Fibroblast of skin of right biceps (primary cell): ENCODE results near the gene NPAS2.

Source experiments
- DNase-seq: peaks from one replicate; pipeline ENCODE4 v3.0.0-alpha.2; 2013

NPAS2 gene

DNA sequence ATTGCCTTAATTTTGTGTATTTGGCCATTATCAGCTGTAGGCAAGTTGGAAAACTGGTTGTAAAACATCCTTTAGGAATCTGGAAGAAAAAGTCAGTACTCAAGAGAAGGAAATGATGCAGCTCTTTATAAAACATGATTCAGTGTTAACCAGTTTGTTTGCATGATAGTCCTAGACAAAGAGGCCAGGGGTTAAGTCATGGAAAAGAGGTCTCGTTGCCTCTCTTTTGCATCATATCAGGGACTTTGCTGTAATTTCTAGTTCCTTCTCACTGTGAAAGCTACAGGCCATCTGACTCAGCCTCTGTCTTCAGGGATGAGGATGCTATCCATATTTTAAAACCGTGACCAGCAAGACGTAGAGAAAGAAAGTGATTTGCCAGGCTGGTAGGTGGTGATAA, 38.0 kb downstream of the NPAS2 start:
- peak; percentile 91 for DNase-seq

DNA sequence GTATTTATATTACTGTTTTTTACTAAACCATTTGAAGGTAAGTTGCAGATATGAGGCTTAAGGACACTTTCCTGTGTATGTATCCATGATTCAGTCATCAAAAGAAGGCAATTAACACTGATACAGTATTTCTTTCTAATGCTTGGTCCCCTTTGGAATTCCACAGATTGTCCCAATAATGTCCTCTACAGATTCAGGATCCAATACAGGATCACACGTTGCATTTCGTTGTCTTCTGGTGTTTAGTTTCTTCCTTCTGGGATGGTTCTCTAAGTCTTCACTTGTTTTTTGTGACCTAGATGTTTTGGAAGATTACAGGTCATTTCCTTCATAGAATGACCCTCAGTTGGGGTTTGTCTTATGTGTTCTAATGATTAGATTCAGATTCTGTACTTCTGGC, 40.0 kb downstream of the NPAS2 start:
- no peak for DNase-seq

DNA sequence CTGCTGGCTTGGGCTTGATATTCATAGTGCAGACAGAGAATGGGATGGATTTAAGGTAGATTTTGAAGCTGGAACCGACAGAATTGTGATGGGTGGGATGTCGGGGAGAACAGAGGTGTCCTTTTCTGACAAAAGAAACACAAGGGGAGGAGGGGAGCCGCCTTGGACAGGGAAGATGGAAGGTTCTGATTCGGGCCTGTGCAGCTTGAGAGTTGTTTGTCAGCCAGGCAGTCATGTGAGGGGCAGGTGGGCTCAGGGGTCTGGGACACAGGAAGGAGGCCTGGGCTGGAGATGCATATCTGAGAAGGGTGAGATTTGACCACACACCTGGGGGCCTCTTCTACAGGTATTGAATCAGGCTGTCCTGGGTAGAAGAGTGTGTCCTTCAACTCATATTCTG, 41.4 kb downstream of the NPAS2 start:
- DNase-seq: no peak

DNA sequence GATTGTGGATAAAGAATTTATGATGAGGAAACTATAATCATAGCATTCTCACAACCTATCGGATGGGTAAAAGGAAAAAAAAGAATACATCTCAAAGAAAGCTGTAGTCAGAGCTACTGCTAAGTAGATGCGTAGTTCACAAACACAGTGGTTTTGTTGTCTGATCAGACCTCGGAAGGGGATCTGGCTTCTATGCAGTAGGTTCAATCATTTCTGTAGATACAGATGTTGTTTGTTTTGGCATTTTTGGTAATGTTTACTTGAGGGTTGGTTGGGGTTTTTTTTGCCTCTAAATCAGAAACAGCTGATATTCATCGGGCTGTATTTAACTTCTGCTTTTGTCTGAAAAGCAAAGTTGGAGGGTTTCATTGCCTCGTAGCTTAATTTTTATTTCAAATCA, 42.1 kb downstream of the NPAS2 start:
- DNase-seq: no peak

DNA sequence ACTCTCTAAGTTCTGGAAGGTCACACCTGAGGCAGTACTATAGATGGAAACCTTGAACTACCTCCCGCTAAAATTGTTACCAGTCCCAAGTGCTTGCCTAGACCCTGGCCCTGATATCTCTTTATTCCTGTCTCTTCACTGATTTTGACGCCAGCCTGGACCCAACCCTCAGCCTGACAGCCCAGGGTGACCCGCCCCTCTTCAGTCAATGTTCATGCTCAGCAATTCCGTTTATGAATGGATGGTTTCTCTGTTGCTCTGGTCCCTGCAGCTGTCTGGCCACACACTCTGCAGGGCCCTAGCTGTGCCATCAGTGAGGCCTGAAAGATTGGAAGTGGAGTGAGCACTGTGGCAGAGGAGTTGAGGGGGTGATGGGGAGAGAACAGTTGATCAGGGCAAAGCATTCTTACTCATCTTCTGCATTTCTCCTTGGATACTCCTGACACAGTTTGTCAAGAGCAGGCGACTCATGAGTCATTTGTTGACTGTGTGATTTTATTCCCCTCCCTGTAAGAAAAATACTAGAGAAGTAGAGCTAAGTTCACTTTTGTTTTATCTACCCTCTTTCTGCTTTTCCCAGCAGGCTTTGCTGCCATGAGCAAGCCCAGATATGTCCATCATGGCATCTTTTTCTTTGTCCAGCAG, 46.0 kb downstream of the NPAS2 start:
- peak; percentile 71 for DNase-seq

DNA sequence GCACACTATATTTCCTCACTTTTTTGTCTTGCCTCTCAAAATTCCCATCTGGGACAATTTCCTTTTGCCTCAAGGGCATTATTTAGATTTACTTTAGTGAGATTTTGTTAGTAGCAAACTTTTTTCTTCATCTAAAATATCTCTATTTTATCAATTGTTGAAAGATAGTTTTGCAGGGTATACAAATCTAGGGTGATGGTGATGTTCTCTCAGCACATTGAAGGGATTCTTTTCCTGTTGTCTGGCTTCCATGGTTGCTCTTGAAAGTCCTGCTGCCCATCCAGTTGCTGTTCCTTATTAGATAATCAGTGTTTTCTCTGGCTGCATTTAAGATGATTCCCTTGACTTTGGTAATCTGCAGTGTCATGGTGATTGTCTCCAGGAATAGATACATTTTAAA, 48.1 kb downstream of the NPAS2 start:
- DNase-seq: no peak

DNA sequence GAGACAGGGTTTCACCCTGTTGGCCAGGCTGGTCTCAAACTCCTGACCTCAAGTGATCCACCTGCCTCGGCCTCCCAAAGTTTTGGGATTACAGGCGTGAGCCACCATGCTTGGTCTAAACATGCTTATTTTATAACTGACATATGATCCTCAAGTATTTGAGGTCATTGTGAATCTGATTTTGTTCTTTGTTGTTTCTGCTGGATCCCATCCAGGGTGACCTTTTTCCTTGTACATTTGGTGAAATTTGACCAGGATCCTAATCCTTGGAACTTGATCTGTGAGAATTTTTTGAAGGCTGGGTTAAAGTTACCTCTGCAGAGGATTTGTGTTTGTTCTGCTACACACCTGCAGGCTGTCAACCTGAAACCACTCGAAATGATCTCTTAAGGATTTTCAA, 49.2 kb downstream of the NPAS2 start:
- no peak for DNase-seq

DNA sequence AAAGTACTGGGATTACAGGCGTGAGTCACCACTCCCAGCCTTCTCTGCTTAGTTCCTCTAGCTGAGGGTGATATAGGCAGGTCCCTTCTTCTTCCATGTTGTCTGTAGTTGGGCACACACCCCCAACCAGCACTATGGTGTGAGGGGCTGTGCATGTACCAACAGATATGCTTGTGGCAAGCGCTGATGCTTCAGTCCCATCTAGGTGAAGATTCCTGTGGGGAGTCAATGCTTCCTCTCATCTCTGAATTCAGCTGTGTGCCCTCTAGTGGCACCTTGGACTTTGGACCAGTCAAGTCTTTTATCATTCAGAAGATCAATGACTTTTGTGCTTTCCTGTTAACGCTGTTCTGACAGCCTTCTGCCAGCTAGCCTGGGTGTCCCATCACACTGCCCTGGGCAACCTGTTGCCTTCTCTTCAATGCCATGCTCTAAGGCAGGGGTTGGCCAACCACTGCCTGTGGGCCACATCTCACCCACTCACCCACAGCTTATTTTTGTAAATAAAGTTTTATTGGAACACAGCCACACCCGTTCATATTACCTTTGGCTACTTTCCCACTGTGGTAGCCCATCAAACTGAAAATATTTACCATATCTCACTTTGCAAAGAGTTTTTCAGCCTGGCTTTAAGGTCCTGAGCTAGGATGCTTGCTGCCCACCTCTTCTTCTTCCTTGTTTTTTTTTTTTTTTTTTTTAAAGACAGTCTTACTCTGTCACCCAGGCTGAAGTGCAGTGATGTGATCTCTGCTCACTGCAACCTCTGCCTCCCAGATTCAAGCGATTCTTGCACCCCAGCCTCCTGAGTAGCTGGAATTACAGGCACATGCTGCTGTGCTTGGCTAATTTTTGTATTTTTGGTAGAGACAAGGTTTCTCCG, 51.0 kb downstream of the NPAS2 start:
- no peak for DNase-seq

DNA sequence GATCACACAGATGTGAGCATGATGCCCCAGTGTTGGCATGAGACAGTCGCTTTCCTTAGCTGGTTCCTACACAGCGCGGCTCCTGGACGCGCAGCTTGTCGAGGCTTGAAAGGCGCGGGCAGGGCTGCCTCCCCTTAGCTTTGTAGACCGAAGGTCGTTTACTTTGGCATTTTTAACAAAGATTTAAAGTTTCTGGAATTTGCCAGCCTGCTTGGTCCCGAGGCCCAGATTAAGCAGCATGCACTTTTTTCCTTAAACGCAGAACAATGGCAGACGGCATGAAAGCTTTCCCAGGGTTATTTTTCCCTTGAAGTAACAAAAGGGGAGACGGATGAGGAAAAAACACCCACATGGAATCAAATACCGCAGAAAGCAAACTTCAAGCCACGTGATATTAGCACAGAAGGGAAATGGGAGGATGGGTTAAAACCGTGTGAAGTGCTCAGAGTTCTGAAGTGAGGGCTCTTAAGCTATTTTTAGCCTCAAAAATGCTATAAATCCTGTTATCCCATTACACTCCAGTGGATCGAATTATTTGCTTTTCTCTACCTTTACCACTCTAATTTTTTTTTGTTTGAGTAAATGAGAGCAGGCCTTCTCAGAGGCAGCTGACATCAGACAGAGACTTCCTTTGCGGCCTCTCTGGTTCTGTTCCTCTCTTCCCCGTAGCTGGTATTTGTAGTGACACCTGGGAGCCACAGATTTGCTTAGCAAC, 55.7 kb downstream of the NPAS2 start:
- peak; percentile 64 for DNase-seq

DNA sequence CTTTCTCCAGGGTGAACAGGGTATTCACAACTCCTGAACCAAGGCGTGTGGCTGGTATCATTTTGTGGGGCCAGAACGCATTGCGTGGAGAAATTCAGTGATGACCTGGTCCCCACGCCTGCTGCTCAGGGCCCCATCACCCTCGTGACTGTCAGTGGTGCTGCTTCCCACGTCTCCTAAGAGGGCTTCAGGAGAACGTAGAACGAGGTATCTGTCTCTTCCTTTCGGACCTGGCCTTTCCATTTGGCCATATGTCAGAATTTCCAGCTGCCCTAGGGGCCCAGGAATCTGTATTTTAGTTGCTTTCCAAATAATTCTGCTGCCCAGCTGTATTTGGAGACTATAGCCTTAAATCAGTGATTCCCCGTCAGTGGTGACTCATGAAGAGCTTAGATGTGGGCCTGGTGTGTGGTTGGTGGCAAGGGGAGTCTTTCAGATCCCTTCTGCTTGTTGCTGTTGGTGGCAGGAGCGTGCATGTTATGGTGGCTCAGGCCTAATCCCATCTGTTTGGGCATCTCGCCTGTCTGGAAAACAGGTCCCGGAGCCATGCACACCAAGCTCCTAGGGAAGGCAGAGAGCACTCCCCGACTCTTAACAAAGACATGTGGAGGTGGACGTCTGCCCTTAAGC, 56.4 kb downstream of the NPAS2 start:
- peak; percentile 36 for DNase-seq

DNA sequence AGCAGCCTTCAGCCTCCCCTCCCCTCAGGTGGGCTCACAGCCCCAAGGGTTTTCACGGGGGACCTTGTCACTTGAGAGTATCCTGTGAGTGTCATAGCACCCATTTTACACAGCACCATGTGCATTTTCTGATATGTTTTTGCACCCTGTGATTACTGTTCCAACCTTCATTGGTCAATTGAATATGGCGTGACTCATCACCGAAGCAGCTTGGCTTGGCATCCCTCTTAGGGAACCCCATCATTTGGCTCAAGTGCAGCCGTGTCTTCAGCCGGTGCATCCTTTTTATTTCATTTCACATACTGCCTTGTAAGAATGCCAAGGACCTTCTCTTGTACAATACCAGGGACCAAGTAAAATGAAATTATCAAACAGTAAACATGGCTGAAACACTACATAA, 57.6 kb downstream of the NPAS2 start:
- DNase-seq: peak; percentile 51

DNA sequence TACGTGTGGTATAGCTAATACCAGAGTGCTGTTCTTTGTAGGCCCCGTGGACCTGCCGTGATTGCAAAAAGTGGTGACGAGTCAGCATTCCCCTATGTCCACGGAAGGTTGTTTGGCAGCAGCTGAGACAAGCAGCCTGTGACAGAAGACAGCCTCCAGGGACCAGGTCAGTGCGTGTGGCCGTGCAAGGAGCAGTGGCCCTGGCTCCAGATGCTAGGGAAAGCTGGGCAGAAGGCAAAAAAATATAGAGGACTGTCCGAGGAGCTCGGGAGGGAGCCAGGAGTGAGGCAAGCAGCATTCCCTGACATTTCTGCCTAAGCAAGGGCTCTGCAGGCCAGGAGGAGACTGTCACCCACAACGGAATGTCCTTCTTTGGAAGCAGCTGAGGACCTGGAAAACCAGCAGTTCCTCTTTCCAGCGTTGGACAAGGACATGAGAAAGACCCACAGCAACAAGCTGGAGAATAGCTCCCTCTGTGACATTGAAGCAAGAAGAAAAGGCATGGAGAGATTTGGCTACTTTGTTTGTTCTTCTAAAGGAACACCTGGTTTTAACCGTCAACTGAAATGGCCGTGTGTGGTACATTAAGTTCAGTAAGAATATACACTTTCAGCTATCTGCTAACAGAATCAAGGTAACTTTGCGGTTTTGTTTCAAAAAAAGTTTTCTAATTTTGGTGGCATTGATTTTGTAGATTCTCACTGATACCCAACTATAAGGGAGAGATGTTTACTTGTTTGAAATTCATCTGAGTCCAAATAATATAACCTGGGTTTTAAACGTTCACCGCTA, 58.3 kb downstream of the NPAS2 start:
- no peak for DNase-seq

DNA sequence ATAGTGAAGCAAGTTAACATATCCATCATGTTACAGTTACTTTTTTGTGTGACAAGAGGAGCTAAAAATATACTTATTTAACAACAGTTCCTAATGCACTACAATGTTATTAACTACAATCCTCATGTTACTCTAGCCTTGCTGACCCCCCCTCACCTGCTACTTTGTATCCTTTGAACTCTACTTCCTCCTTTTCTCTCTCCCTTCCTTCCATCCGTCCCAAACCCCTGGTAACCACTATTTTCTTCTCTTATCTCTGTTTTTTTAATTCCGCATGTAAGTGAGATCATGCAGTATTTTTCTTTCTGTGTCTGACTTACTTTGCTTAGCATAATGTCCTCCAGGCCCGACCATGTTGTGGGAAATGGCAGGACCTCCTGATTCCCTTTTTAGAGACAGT, 59.4 kb downstream of the NPAS2 start:
- no peak for DNase-seq

DNA sequence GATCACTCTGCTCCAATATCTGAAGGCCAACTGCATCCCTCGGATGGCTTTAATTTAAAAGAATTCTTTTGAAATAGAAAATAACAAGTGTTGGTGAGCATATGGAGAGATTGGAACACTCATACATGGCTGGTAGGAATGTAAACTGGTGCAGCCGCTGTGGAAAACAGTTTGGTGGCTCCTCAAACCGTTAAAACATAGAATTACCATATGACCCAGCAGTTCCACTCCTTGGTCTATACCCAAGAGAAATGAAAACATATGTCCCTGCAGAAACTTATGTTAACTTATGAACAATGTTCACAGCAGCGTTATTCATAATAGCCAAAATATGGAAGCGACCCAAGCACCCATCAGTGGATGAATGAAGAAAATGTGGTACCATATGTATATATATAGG, 60.1 kb downstream of the NPAS2 start:
- no peak for DNase-seq

DNA sequence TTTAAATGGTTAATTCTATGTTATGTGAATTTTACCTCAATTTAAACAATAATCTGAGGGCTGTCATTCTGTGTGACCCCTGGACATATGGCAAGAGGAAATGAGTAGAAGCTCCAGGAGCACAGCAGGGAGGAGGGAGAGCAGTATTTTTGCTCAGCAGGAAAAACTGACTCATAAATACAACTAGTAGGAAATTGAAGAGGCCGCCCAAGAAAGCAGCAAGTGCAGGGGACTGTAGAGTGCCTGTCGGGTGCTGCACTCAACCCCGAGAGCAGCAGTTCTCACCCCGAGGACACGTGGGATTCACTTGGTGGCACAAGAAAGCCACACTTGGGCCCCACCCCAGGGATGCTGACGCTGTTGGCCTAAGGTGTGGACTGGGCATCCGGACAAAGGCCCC, 60.8 kb downstream of the NPAS2 start:
- peak; percentile 51 for DNase-seq

DNA sequence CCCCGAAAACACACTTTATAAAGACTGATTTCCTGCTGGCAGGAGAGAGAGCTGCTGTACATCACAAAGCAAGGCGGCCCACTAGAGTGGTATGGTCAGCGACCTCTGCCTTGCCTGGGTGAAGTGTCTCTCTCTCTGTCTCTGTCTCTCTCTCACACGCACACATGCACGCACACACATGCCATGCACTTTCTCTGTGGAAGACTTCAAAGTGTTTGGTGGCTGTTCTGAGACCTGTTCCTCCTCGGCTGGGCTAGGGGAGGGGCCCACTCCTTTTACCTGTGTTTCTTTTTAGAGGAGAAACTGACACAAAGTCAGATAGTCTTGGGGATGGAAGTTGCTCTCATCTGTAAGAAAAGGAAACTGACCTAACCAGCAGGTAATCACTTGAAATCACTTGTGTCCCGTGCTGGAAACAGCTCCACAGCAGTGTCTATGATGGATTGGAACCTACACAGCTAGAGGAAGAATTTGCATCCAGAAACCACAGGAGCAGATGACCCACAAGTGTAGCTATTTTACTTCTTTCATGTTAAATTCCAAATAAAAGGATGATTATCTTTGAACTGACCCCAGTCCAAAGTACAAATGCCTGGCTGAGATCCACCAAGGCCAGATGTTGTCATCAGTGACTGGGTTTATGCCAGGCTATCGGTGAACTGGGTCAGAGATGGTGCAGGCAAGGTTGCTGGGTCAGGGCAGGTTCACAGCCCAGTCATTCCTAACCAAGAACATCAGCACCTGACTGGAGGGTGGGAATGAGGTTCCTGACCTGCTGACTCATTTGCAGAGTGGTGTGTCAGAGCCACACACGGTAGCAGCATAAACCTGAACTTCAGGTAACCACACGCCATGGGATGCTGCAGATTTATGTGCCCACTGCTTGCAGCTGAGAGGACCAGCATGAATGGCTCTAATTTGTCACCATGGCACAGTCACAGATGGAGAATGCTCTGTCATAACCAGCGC, 63.0 kb downstream of the NPAS2 start:
- no peak for DNase-seq

DNA sequence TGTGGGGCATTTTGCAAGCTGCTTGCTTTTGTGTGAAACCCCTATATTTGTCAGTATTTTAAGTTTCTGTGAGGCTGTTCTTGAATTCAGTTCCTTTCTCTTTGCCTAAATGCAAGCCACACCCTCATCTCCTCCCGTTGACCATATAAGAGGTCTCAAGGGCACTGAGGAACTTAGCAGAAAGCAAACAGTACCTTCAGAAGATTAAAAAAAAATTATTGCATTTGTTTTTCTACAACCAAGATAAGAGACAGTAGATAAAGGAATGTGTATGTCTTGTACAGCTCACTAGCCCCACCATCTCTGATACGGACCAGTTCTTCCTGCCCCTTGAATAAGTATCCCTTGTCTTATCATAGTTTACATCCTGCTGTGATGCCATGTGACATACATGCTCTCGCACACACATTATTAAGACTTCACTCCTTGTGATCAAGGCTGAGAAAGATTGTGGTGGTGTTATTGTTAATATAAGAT, 64.2 kb downstream of the NPAS2 start:
- DNase-seq: no peak

DNA sequence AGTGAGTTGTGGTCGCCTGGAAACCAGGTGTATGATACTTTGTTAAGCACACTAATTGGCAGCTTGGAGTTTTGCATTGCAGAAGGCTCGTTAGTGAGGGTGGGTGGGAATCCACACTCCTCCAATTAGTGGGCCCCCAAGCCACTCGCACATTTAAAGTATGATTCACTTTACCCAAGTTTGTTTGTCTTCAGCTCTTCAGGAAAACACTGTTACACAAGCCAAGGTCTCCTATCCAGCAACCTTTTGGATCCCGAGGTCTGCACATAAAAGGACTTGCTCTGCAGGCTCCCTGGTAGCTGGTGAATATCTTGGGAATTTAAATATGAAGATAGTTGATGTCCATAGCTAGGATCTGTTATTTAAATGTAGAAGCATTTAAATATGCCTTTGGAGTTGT, 66.1 kb downstream of the NPAS2 start:
- no peak for DNase-seq

DNA sequence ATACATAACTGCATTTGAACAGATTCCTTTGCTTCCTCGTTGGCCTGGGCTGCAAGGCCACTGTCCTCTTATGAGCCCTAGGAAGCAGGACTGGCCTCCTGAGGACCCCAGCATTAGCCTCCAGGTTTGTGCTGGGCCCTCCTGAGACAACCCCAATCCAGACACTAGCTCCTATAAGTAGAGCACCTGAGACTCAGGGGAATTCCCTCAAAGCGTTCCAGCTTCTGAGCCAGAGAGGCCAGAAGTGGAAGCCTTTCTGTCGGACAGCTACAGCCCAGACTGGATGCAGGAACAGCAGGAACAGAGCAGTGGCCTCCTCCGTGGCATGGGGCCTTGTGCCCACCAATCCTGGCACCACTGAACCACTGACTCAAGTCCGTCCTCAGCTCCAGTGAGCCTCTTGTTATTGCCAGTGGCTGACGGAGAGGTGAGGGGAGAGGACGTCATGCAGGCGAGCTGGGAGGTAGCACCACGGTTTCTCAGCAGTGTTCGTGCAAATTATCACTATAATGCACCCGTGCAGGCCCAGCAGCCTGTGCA, 67.2 kb downstream of the NPAS2 start:
- DNase-seq: no peak

DNA sequence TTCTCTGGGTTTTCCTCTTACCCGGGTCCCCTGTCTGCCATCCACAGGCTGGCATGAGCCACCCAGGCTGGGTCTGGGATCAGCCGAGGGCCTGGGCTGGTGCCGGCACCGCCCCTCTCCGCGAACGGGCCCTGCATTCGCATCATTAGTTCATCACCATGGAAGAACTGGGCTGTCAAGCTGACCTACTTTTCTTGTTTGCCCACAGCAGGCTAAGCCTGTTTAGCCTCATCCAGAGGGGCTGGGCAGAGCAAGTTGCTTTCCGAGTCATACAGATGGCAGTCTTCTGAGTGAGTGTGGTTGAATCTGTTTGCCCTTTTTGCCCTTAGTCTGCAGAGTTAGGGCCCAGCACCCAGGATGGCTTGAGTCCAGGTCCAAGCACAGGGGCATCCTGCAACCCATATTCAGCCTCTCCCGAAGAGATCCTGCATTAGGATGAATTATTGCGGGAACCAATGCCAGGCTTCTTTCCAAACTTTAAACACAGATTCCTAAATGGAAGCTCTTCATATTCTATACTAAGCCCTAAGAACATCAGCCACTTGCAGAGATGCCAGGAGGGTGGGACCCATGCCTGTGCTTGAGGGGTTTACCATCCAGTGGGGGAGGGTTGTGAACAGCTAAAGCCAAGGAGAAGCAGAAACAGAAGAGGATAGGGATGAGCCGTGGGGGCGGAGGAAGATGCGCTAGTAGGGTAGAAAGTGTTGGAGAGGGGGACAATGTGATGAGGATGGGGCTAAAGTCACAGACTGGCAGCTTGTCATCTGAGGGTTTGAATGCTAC, 68.0 kb downstream of the NPAS2 start:
- no peak for DNase-seq
